Erythroblast (primary cell): ENCODE results near the gene ADAMTS2.

Experiments
- GATA1 ChIP-seq: IDR thresholded peaks from 2 replicates; pipeline ENCODE4 v1.6.1; 2011; ENCODE audit warnings: low read depth, mild to moderate bottlenecking, control low read depth, low read length, moderate library complexity
- POLR2A ChIP-seq: IDR thresholded peaks from 2 replicates; pipeline ENCODE4 v1.6.1; 2011; ENCODE audit warnings: mild to moderate bottlenecking, low read length

- TF ChIP-seq POLR2A, result no peak
- TF ChIP-seq GATA1, result no peak
Observed at GRCh38 chr5:179330186-179330900, 14.9 kb downstream of the ADAMTS2 start.
